Measurements from ENCODE around the gene AHCY.
"Not testable (repeated sequence)": the region's sequence is repeated elsewhere in the genome, so short reads cannot be mapped to it uniquely, and the experiment has no call there.

The AHCY gene

GRCh38 chr20:34322267-34323105 is 19.3 kb upstream of the AHCY start:
- no peak for DNase-seq (ENCODE audit: low read depth in 2 of 2)

- DNase-seq (ENCODE audit: low read depth in 2 of 2): no peak
Observed at GRCh38 chr20:34320861-34321260, 17.7 kb upstream of the AHCY start.

GRCh38 chr20:34318609-34319443 is 15.7 kb upstream of the AHCY start:
- no peak for DNase-seq (ENCODE audit: low read depth in 2 of 2)

- DNase-seq (ENCODE audit: low read depth in 2 of 2): no peak
Observed at GRCh38 chr20:34316196-34316814, 13.2 kb upstream of the AHCY start.

GRCh38 chr20:34315236-34315635 is 12.1 kb upstream of the AHCY start:
- no peak for DNase-seq (ENCODE audit: low read depth in 2 of 2)

- DNase-seq (ENCODE audit: low read depth in 2 of 2): peak; percentile 67 to 79
Observed at GRCh38 chr20:34312544-34313217, 9.5 kb upstream of the AHCY start.

GRCh38 chr20:34312024-34312460 is 8.9 kb upstream of the AHCY start:
- DNase-seq (ENCODE audit: low read depth in 2 of 2): no peak

GRCh38 chr20:34311118-34312023 is 8.2 kb upstream of the AHCY start:
- no peak for DNase-seq (ENCODE audit: low read depth in 2 of 2)

GRCh38 chr20:34310481-34311117 is 7.4 kb upstream of the AHCY start:
- DNase-seq (ENCODE audit: low read depth in 2 of 2): no peak

- DNase-seq (ENCODE audit: low read depth in 2 of 2): no peak
Observed at GRCh38 chr20:34309691-34310090, 6.5 kb upstream of the AHCY start.

GRCh38 chr20:34305333-34306230 is 2.4 kb upstream of the AHCY start:
- DNase-seq (ENCODE audit: low read depth in 2 of 2): no peak

- DNase-seq (ENCODE audit: low read depth in 2 of 2): no peak
Observed at GRCh38 chr20:34302312-34302722, 838 bp downstream of the AHCY start.

- no peak for DNase-seq (ENCODE audit: low read depth in 2 of 2)
Observed at GRCh38 chr20:34301587-34302311, 1.4 kb downstream of the AHCY start.

GRCh38 chr20:34300809-34301586 is 2.2 kb downstream of the AHCY start:
- DNase-seq (ENCODE audit: low read depth in 2 of 2): no peak

- no peak for DNase-seq (ENCODE audit: low read depth in 2 of 2)
Observed at GRCh38 chr20:34300256-34300806, 2.8 kb downstream of the AHCY start.

- no peak for DNase-seq (ENCODE audit: low read depth in 2 of 2)
Observed at GRCh38 chr20:34299556-34300255, 3.4 kb downstream of the AHCY start.

GRCh38 chr20:34298294-34298784 is 4.8 kb downstream of the AHCY start:
- not testable (repeated sequence) for DNase-seq (ENCODE audit: low read depth in 2 of 2)
